Loucy (cell line): ENCODE results near the gene SLFN12.

Experiments
- CTCF ChIP-seq: fragments of 200-600 bp; sonication (generic); conservative IDR thresholded peaks from 2 replicates; pipeline ENCODE4 v1.5.1; 2014; ENCODE audit warnings: mild to moderate bottlenecking, antibody characterized with exemption, low read length
- EZH2phosphoT487 ChIP-seq: fragments of 200-600 bp; IDR thresholded peaks from 2 replicates; pipeline ENCODE4 v1.6.1; 2018; ENCODE audit warnings: antibody characterized with exemption, mild to moderate bottlenecking, moderate library complexity, borderline replicate concordance

- no peak for TF ChIP-seq EZH2phosphoT487
- no peak for TF ChIP-seq CTCF
Observed at GRCh38 chr17:35404360-35404759, 27.9 kb downstream of the SLFN12 start.
